GM23338 (cell line): ENCODE data around the gene FXYD5. TPM values are rescaled to one million over a fixed set of nuclear protein-coding genes. Genes with fewer than 3 reads are reported as not detected.

Source experiments
- ATAC-seq: fragments of 200-7000 bp; cut with Tn5 transposase; 3 replicates; pipeline ENCODE4 v1.9.1; 2020
- DNase-seq: peaks from one replicate; pipeline ENCODE4 v3.0.0-alpha.2; 2015; ENCODE audit warnings: low spot score
- H2AFZ ChIP-seq: fragments of 200-600 bp; sonication (generic); 2 replicates; pipeline ENCODE4 v1.8.0; 2016; ENCODE audit warnings: antibody characterized with exemption, mild to moderate bottlenecking, moderate library complexity
- H3F3A ChIP-seq: fragments of 200-600 bp; sonication (generic); replicated peaks from 2 replicates; pipeline ENCODE4 v1.8.0; 2017; ENCODE audit warnings: antibody characterized with exemption, mixed run types, low read depth
- H3K27ac ChIP-seq: fragments of 200-600 bp; sonication (generic); 2 replicates; pipeline ENCODE4 v1.6.1; 2016; ENCODE audit warnings: low read depth
- H3K27me3 ChIP-seq: fragments of 200-600 bp; sonication (generic); 2 replicates; pipeline ENCODE4 v1.8.0; 2016; ENCODE audit warnings: mild to moderate bottlenecking, mixed run types, moderate library complexity; ENCODE audit not compliant: insufficient read depth
- H3K36me3 ChIP-seq: fragments of 200-600 bp; sonication (generic); 2 replicates; pipeline ENCODE4 v1.8.0; 2016; ENCODE audit warnings: mild to moderate bottlenecking; ENCODE audit not compliant: insufficient read depth
- H3K4me1 ChIP-seq: fragments of 200-600 bp; sonication (generic); 2 replicates; pipeline ENCODE4 v1.8.0; 2016; ENCODE audit warnings: mild to moderate bottlenecking, moderate library complexity; ENCODE audit not compliant: insufficient read depth
- H3K4me2 ChIP-seq: fragments of 200-600 bp; sonication (generic); 2 replicates; pipeline ENCODE4 v1.7.1; 2017; ENCODE audit warnings: mixed run types
- H3K4me3 ChIP-seq: fragments of 200-600 bp; sonication (generic); 2 replicates; pipeline ENCODE4 v1.6.1; 2016; ENCODE audit warnings: mixed run types
- H3K79me2 ChIP-seq: fragments of 200-600 bp; sonication (generic); replicated peaks from 2 replicates; pipeline ENCODE4 v1.8.0; 2017; ENCODE audit warnings: mild to moderate bottlenecking; ENCODE audit not compliant: insufficient read depth
- H3K9me2 ChIP-seq: fragments of 200-600 bp; sonication (generic); 2 replicates; pipeline ENCODE4 v1.8.0; 2017; ENCODE audit not compliant: insufficient read depth
- H4K20me1 ChIP-seq: fragments of 200-600 bp; sonication (generic); replicated peaks from 2 replicates; pipeline ENCODE4 v1.8.0; 2017; ENCODE audit warnings: mild to moderate bottlenecking; ENCODE audit not compliant: insufficient read depth
- H3K27ac Mint-ChIP-seq: 2 replicates; pipeline ENCODE4 v1.8.0; 2020; ENCODE audit warnings: inconsistent platforms, mild to moderate bottlenecking, moderate library complexity, mixed read lengths
- H3K27me3 Mint-ChIP-seq: 3 replicates; pipeline ENCODE4 v1.8.0; 2022; ENCODE audit warnings: low read depth, mild to moderate bottlenecking, moderate library complexity, mixed read lengths, inconsistent platforms; ENCODE audit not compliant: insufficient read depth, poor library complexity
- H3K36me3 Mint-ChIP-seq: 3 replicates; pipeline ENCODE4 v1.8.0; 2021; ENCODE audit warnings: low read depth, mild to moderate bottlenecking, inconsistent platforms, moderate library complexity, mixed read lengths
- H3K4me1 Mint-ChIP-seq: 3 replicates; pipeline ENCODE4 v1.8.0; 2020; ENCODE audit warnings: mild to moderate bottlenecking, inconsistent platforms, mixed read lengths
- H3K4me3 Mint-ChIP-seq: 3 replicates; pipeline ENCODE4 v1.8.0; 2021; ENCODE audit warnings: moderate library complexity, mild to moderate bottlenecking, inconsistent platforms, mixed read lengths
- H3K9me3 Mint-ChIP-seq: 3 replicates; pipeline ENCODE4 v1.8.0; 2020; ENCODE audit warnings: moderate library complexity, mild to moderate bottlenecking, inconsistent platforms, mixed read lengths
- CREB1 ChIP-seq: fragments of 250-450 bp; sonication (Bioruptor Pico); IDR thresholded peaks from 2 replicates; pipeline ENCODE4 v1.5.0; 2020; ENCODE audit warnings: low read depth, mild to moderate bottlenecking, moderate library complexity
- EZH2 ChIP-seq: fragments of 200-600 bp; sonication (generic); IDR thresholded peaks from one replicate; pipeline ENCODE4 v1.8.0; 2017; ENCODE audit warnings: antibody characterized with exemption, mild to moderate bottlenecking, low read depth; ENCODE audit not compliant: unreplicated experiment
- EZH2phosphoT487 ChIP-seq: fragments of 200-600 bp; sonication (generic); IDR thresholded peaks from one replicate; pipeline ENCODE4 v1.8.1; 2018; ENCODE audit warnings: antibody characterized with exemption; ENCODE audit not compliant: unreplicated experiment
- JUNB ChIP-seq: IDR thresholded peaks from one replicate; pipeline ENCODE4 v1.6.1; 2016; ENCODE audit warnings: antibody characterized with exemption; ENCODE audit not compliant: unreplicated experiment
- NANOG ChIP-seq: IDR thresholded peaks from 2 replicates; pipeline ENCODE4 v1.6.1; 2016; ENCODE audit warnings: antibody characterized with exemption, borderline replicate concordance
- POLR2AphosphoS5 ChIP-seq: IDR thresholded peaks from 2 replicates; pipeline ENCODE4 v1.6.1; 2016; ENCODE audit warnings: antibody characterized with exemption, low read depth
- STAT1 ChIP-seq: IDR thresholded peaks from one replicate; pipeline ENCODE4 v1.6.1; 2016; ENCODE audit warnings: antibody characterized with exemption; ENCODE audit not compliant: unreplicated experiment
- ZNF114 ChIP-seq: fragments of 250-450 bp; sonication (Bioruptor Pico); IDR thresholded peaks from 2 replicates; pipeline ENCODE4 v1.5.0; 2020; ENCODE audit warnings: mild to moderate bottlenecking, moderate library complexity
- ZNF331 ChIP-seq: fragments of 250-450 bp; sonication (Bioruptor Pico); IDR thresholded peaks from 2 replicates; pipeline ENCODE4 v1.5.0; 2020; ENCODE audit warnings: low read depth, mild to moderate bottlenecking, moderate library complexity
- polyA plus RNA-seq: library from polyadenylated mRNA; unstranded; fragments of >200 nt; fragmentation: Nextera tagmentation; extraction: Ambion mirVana; gene quantifications from 2 replicates; pipeline ENCODE4 v1.2.1, GENCODE V29; 2016
- total RNA-seq: library from RNA; depleted of rRNA; stranded (reverse); fragments of >200 nt; shearing (Covaris generic); gene quantifications from 2 replicates; pipeline ENCODE4 v1.2.3, GENCODE V29; 2014
- TF ChIP-seq, protein P1 (sequence below): IDR thresholded peaks from one replicate; pipeline ENCODE4 v1.6.1; 2018; ENCODE audit warnings: antibody characterized with exemption; ENCODE audit not compliant: unreplicated experiment
- TF ChIP-seq, protein P2 (sequence below): IDR thresholded peaks from 2 replicates; pipeline ENCODE4 v1.6.1; 2016; ENCODE audit warnings: antibody characterized with exemption
- TF ChIP-seq, protein P3 (sequence below), 2 experiments: fragments of 200-600 bp in 1 of 2; sonication (generic) in 1 of 2; conservative IDR thresholded peaks; 2 replicates each; pipeline versions ENCODE4 v1.5.1 to v1.6.1; 2016 to 2017; ENCODE audit warnings: antibody characterized with exemption in 2 of 2, low read depth in 2 of 2, mild to moderate bottlenecking in 2 of 2, moderate library complexity in 1 of 2

The FXYD5 gene
- total and polyA plus RNA-seq, 2 experiments from 2014 or later: 97.7 to 233 TPM

DNA sequence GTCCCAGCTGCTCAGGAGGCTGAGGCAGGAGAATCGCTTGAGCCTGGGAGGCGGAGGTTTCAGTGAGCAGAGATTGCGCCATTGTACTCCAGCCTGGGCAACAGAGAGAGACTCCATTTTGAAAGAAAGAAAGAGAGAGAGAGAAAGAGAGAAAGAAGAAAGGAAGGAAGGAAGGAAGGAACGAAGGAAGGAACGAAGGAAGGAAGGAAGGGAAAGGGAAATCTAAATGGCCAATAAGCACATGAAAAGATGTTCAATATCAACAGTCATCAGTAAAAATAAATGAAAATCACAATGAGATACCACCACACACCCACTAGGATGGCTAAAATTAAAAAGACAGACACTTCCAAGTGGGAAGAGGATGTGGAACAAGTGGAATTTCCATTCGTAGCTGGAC, 19.7 kb downstream of the FXYD5 start:
- Histone ChIP-seq H3K4me2 (no peak overlapping the region), H3K4me3 (no peak overlapping the region), H3K79me2 (no peaks in the 10 kb centered on the region), H3K27me3 (no peaks in the 10 kb centered on the region), H3K36me3 (0 out of 2 replicates have a peak, but pooled peaks cover 11% of the 10 kb centered on the region), H3K9me2 (no peaks in the 10 kb centered on the region; the same call in 1 of the 2 replicates), H4K20me1 (no peaks in the 10 kb centered on the region; the same call in 1 of the 2 replicates), H3K27ac (no peak overlapping the region), H2AFZ (no peak overlapping the region), H3F3A (no peaks in the 10 kb centered on the region), H3K4me1 (0 out of 2 replicates have a peak, but pooled peaks cover 5% of the 10 kb centered on the region)
- TF ChIP-seq CREB1 (CRISPR knock-in tag) (no peak), ZNF114 (CRISPR knock-in tag) (no peak), POLR2AphosphoS5 (no peak), EZH2 (no peak), ZNF331 (CRISPR knock-in tag) (no peak), EZH2phosphoT487 (no peak)
- TF ChIP-seq, protein P1, sequence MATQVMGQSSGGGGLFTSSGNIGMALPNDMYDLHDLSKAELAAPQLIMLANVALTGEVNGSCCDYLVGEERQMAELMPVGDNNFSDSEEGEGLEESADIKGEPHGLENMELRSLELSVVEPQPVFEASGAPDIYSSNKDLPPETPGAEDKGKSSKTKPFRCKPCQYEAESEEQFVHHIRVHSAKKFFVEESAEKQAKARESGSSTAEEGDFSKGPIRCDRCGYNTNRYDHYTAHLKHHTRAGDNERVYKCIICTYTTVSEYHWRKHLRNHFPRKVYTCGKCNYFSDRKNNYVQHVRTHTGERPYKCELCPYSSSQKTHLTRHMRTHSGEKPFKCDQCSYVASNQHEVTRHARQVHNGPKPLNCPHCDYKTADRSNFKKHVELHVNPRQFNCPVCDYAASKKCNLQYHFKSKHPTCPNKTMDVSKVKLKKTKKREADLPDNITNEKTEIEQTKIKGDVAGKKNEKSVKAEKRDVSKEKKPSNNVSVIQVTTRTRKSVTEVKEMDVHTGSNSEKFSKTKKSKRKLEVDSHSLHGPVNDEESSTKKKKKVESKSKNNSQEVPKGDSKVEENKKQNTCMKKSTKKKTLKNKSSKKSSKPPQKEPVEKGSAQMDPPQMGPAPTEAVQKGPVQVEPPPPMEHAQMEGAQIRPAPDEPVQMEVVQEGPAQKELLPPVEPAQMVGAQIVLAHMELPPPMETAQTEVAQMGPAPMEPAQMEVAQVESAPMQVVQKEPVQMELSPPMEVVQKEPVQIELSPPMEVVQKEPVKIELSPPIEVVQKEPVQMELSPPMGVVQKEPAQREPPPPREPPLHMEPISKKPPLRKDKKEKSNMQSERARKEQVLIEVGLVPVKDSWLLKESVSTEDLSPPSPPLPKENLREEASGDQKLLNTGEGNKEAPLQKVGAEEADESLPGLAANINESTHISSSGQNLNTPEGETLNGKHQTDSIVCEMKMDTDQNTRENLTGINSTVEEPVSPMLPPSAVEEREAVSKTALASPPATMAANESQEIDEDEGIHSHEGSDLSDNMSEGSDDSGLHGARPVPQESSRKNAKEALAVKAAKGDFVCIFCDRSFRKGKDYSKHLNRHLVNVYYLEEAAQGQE: no peak
- TF ChIP-seq, protein P2, sequence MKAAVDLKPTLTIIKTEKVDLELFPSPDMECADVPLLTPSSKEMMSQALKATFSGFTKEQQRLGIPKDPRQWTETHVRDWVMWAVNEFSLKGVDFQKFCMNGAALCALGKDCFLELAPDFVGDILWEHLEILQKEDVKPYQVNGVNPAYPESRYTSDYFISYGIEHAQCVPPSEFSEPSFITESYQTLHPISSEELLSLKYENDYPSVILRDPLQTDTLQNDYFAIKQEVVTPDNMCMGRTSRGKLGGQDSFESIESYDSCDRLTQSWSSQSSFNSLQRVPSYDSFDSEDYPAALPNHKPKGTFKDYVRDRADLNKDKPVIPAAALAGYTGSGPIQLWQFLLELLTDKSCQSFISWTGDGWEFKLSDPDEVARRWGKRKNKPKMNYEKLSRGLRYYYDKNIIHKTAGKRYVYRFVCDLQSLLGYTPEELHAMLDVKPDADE: no peak
- no peak for DNase-seq
- Mint-ChIP-seq H3K4me3 (no peak overlapping the region), H3K27ac (no peak overlapping the region), H3K9me3 (peaks cover 8% of the 10 kb centered on the region), H3K27me3 (peaks cover 5% of the 10 kb centered on the region), H3K36me3 (peaks cover 28% of the 10 kb centered on the region), H3K4me1 (peaks cover 5% of the 10 kb centered on the region; the same call in 1 of the 3 replicates)
- no peak for ATAC-seq

DNA sequence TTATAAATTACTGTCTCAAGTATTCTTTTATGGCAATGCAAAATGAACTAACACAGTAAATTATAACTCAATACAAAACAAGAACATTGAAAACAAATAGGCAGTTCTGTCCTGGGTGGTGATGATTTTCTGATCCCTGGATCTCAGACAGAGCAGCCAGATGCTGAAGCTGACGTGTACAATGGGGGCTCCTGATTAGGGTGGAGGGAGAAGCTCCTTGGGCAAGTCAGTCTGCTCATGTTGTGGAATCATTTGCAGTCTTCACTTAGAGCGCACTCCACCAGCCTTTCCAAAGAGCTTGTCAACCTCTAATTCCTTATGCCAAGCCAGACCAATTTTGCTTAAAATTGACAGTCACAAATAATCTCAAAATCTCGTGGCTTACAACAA, 21.6 kb downstream of the FXYD5 start:
- H2AFZ ChIP-seq: no peak overlapping the region
- no peak overlapping the region for H3K27ac ChIP-seq
- H3K79me2 ChIP-seq: no peaks in the 10 kb centered on the region
- H3K36me3 Mint-ChIP-seq: peaks cover 12% of the 10 kb centered on the region
- H3K27me3 ChIP-seq: no peaks in the 10 kb centered on the region
- no peak overlapping the region for H3K27ac Mint-ChIP-seq
- DNase-seq (no peak), ATAC-seq (no peak)
- no peak overlapping the region for H3K4me2 ChIP-seq
- TF ChIP-seq, protein P3, sequence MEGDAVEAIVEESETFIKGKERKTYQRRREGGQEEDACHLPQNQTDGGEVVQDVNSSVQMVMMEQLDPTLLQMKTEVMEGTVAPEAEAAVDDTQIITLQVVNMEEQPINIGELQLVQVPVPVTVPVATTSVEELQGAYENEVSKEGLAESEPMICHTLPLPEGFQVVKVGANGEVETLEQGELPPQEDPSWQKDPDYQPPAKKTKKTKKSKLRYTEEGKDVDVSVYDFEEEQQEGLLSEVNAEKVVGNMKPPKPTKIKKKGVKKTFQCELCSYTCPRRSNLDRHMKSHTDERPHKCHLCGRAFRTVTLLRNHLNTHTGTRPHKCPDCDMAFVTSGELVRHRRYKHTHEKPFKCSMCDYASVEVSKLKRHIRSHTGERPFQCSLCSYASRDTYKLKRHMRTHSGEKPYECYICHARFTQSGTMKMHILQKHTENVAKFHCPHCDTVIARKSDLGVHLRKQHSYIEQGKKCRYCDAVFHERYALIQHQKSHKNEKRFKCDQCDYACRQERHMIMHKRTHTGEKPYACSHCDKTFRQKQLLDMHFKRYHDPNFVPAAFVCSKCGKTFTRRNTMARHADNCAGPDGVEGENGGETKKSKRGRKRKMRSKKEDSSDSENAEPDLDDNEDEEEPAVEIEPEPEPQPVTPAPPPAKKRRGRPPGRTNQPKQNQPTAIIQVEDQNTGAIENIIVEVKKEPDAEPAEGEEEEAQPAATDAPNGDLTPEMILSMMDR (conservative IDR thresholded peaks at IDR 0.05; ENCODE audit: low read depth in 2 of 2): no peak
- TF ChIP-seq NANOG: no peak
- no peak for TF ChIP-seq STAT1
- TF ChIP-seq ZNF331 (CRISPR knock-in tag): no peak
- TF ChIP-seq EZH2: no peak
- no peak for TF ChIP-seq JUNB
- H3F3A ChIP-seq: no peaks in the 10 kb centered on the region
- H3K4me1 ChIP-seq: 0 out of 2 replicates have a peak, but pooled peaks cover 5% of the 10 kb centered on the region
- H3K4me3 Mint-ChIP-seq: no peak overlapping the region
- no peaks in the 10 kb centered on the region for H4K20me1 ChIP-seq
- no peak overlapping the region for H3K4me3 ChIP-seq
- peaks cover 8% of the 10 kb centered on the region for H3K9me3 Mint-ChIP-seq
- H3K4me1 Mint-ChIP-seq: peaks cover 5% of the 10 kb centered on the region; the same call in 1 of the 3 replicates
- H3K27me3 Mint-ChIP-seq: peaks cover 5% of the 10 kb centered on the region
- H3K9me2 ChIP-seq: no peaks in the 10 kb centered on the region; the same call in 1 of the 2 replicates
- H3K36me3 ChIP-seq: 0 out of 2 replicates have a peak, but pooled peaks cover 9% of the 10 kb centered on the region
